ENCODE results near the gene NAA80. TPM values are rescaled to one million over a fixed set of nuclear protein-coding genes. Genes with fewer than 3 reads are reported as not detected.

The NAA80 gene
- total and polyA plus RNA-seq, 2 donors from 2014 or later: 8.7 to 10.7 TPM

- intact Hi-C loops (cut with DNase I): no loop called here
- peak within 1 kb of the TSS; percentile 77 to 87 for H3K27ac ChIP-seq (ENCODE audit: low read depth in 2 of 2, low read length in 2 of 2)
- DNase-seq: peak; percentile 97 to 99 (median 98)
- no peaks in the 10 kb centered on the region for H3K27me3 ChIP-seq (ENCODE audit: control insufficient read depth, insufficient read depth, low read length)
- peak; percentile 52 for FAIRE-seq
- H3K9me3 ChIP-seq (ENCODE audit: control insufficient read depth in 2 of 3, insufficient read depth in 1 of 3, low read length in 3 of 3): no peaks in the 10 kb centered on the region
- H3K9ac ChIP-seq (ENCODE audit: low read length in 3 of 3): peak within 1 kb of the TSS; percentile 44 to 90 (median 84)
- H3K4me3 ChIP-seq (ENCODE audit: low read length in 3 of 3): peak within 1 kb of the TSS; percentile 68 to 89 (median 70)
- peaks cover 0 to 22% (median 12%) of the 10 kb centered on the region in 3 donors for H3K4me1 ChIP-seq (ENCODE audit: control insufficient read depth in 2 of 3, insufficient read depth in 2 of 3, low read depth in 1 of 3, low read length in 3 of 3)
- H3K36me3 ChIP-seq (ENCODE audit: control insufficient read depth in 2 of 3, insufficient read depth in 3 of 3, low read length in 3 of 3): peaks cover 4 to 41% (median 23%) of the 10 kb centered on the region in 3 donors
- no peak for TF ChIP-seq CTCF (IDR thresholded peaks at IDR 0.05; ENCODE audit: borderline replicate concordance, extremely low read depth, insufficient read depth)
These were observed 28.9 kb upstream of the NAA80 start, which contains the start of gene TUSC2 for GRCh38 chr3:50327943-50328691. Gene TUSC2, minus strand, starts transcription at chr3:50328223. Its CDS starts 124 bp downstream, at chr3:50328099.

- peaks cover 0 to 27% (median 12%) of the 10 kb centered on the region in 3 donors for H3K4me1 ChIP-seq (ENCODE audit: control insufficient read depth in 2 of 3, insufficient read depth in 2 of 3, low read depth in 1 of 3, low read length in 3 of 3)
- intact Hi-C loops (cut with DNase I): no loop called here
- DNase-seq (no peak), FAIRE-seq (no peak)
- H3K36me3 ChIP-seq (ENCODE audit: control insufficient read depth in 2 of 3, insufficient read depth in 3 of 3, low read length in 3 of 3): peaks cover 4 to 40% (median 23%) of the 10 kb centered on the region in 3 donors
- peak overlapping the region; percentile 68 to 89 (median 70) for H3K4me3 ChIP-seq (ENCODE audit: low read length in 3 of 3)
- no peaks in the 10 kb centered on the region for H3K27me3 ChIP-seq (ENCODE audit: control insufficient read depth, insufficient read depth, low read length)
- peak overlapping the region in 2 of 3 donors; percentile 44 to 90 for H3K9ac ChIP-seq (ENCODE audit: low read length in 3 of 3)
- H3K9me3 ChIP-seq (ENCODE audit: control insufficient read depth in 2 of 3, insufficient read depth in 1 of 3, low read length in 3 of 3): no peaks in the 10 kb centered on the region
- no peak overlapping the region for H3K27ac ChIP-seq (ENCODE audit: low read depth in 2 of 2, low read length in 2 of 2)
- no peak for TF ChIP-seq CTCF (IDR thresholded peaks at IDR 0.05; ENCODE audit: borderline replicate concordance, extremely low read depth, insufficient read depth)
These were observed 27.9 kb upstream of the NAA80 start for GRCh38 chr3:50327129-50327528.

GRCh38 chr3:50326182-50326541, 27.0 kb upstream of the NAA80 start:
- DNase-seq (no peak), FAIRE-seq (no peak)
- H3K4me1 ChIP-seq (ENCODE audit: control insufficient read depth in 2 of 3, insufficient read depth in 2 of 3, low read depth in 1 of 3, low read length in 3 of 3): peaks cover 0 to 28% (median 12%) of the 10 kb centered on the region in 3 donors
- H3K27me3 ChIP-seq (ENCODE audit: control insufficient read depth, insufficient read depth, low read length): no peaks in the 10 kb centered on the region
- H3K36me3 ChIP-seq (ENCODE audit: control insufficient read depth in 2 of 3, insufficient read depth in 3 of 3, low read length in 3 of 3): peaks cover 4 to 31% (median 15%) of the 10 kb centered on the region in 3 donors
- intact Hi-C loops (cut with DNase I): no loop called here
- no peak overlapping the region for H3K4me3 ChIP-seq (ENCODE audit: low read length in 3 of 3)
- H3K9ac ChIP-seq (ENCODE audit: low read length in 3 of 3): no peak overlapping the region
- no peak overlapping the region for H3K27ac ChIP-seq (ENCODE audit: low read depth in 2 of 2, low read length in 2 of 2)
- no peaks in the 10 kb centered on the region for H3K9me3 ChIP-seq (ENCODE audit: control insufficient read depth in 2 of 3, insufficient read depth in 1 of 3, low read length in 3 of 3)
- TF ChIP-seq CTCF (IDR thresholded peaks at IDR 0.05; ENCODE audit: borderline replicate concordance, extremely low read depth, insufficient read depth): no peak

Measured in kidney (tissue), 14 donors.